Mesendoderm (in vitro differentiated cells): Measurements from ENCODE around the gene PLS3.

Experiments
- DNase-seq: peaks from one replicate; pipeline ENCODE4 v3.0.0; 2013
- H2AK5ac ChIP-seq: 2 replicates; pipeline ENCODE4 v1.6.1; 2013; ENCODE audit warnings: low read length, inconsistent platforms
- H2BK120ac ChIP-seq: 2 replicates; pipeline ENCODE4 v1.6.1; 2013; ENCODE audit warnings: low read depth, mild to moderate bottlenecking, low read length, moderate library complexity, mixed read lengths
- H2BK15ac ChIP-seq: replicated peaks from 2 replicates; pipeline ENCODE4 v1.6.1; 2013; ENCODE audit warnings: low read depth, mild to moderate bottlenecking, moderate library complexity
- H2BK5ac ChIP-seq: 2 replicates; pipeline ENCODE4 v1.6.1; 2013; ENCODE audit warnings: low read length, inconsistent platforms
- H3K18ac ChIP-seq: 2 replicates; pipeline ENCODE4 v1.6.1; 2013; ENCODE audit warnings: mild to moderate bottlenecking, low read length, mixed read lengths
- H3K23ac ChIP-seq: one replicate; pipeline ENCODE4 v1.6.1; 2013; ENCODE audit warnings: low read length
- H3K27ac ChIP-seq: 2 replicates; pipeline ENCODE4 v1.5.1; 2013; ENCODE audit warnings: low read depth, mild to moderate bottlenecking, inconsistent platforms, low read length, moderate library complexity
- H3K27me3 ChIP-seq: 2 replicates; pipeline ENCODE4 v1.6.1; 2013; ENCODE audit warnings: low read length, control low read depth, mild to moderate bottlenecking, inconsistent platforms; ENCODE audit not compliant: insufficient read depth, poor library complexity
- H3K36me3 ChIP-seq: 2 replicates; pipeline ENCODE4 v1.6.1; 2013; ENCODE audit warnings: low read length, inconsistent platforms; ENCODE audit not compliant: control insufficient read depth, insufficient read depth
- H3K4ac ChIP-seq: one replicate; pipeline ENCODE4 v1.6.1; 2013; ENCODE audit warnings: low read depth, mild to moderate bottlenecking, low read length, moderate library complexity
- H3K4me1 ChIP-seq: 2 replicates; pipeline ENCODE4 v1.6.1; 2013; ENCODE audit warnings: low read depth, low read length, inconsistent platforms; ENCODE audit not compliant: control insufficient read depth
- H3K4me2 ChIP-seq: 2 replicates; pipeline ENCODE4 v1.6.1; 2013; ENCODE audit warnings: low read length
- H3K4me3 ChIP-seq: 2 replicates; pipeline ENCODE4 v1.5.1; 2013; ENCODE audit warnings: mild to moderate bottlenecking, low read length
- H3K56ac ChIP-seq: one replicate; pipeline ENCODE4 v1.6.1; 2013; ENCODE audit warnings: low read length
- H3K79me1 ChIP-seq: 2 replicates; pipeline ENCODE4 v1.6.1; 2013; ENCODE audit warnings: low read length, inconsistent platforms
- H3K79me2 ChIP-seq: 2 replicates; pipeline ENCODE4 v1.6.1; 2013; ENCODE audit warnings: mild to moderate bottlenecking, low read length; ENCODE audit not compliant: control insufficient read depth, insufficient read depth
- H3K9ac ChIP-seq: 2 replicates; pipeline ENCODE4 v1.6.1; 2013; ENCODE audit warnings: low read length, inconsistent platforms
- H4K5ac ChIP-seq: one replicate; pipeline ENCODE4 v1.6.1; 2013; ENCODE audit warnings: low read length
- H4K8ac ChIP-seq: one replicate; pipeline ENCODE4 v1.6.1; 2013; ENCODE audit warnings: low read depth, mild to moderate bottlenecking, control low read depth, low read length, moderate library complexity
- WGBS: extraction: QIAGEN DNeasy Blood & Tissue Kit; methylation state at CpG from one replicate; pipeline ENCODE4 v1.1.7; 2013; ENCODE audit warnings: low lambda C conversion rate, missing lambda C conversion rate; ENCODE audit not compliant: insufficient coverage; ENCODE audit errors: extremely low coverage; 5-methylcytosine and 5-hydroxymethylcytosine counted together

Gene PLS3

DNA sequence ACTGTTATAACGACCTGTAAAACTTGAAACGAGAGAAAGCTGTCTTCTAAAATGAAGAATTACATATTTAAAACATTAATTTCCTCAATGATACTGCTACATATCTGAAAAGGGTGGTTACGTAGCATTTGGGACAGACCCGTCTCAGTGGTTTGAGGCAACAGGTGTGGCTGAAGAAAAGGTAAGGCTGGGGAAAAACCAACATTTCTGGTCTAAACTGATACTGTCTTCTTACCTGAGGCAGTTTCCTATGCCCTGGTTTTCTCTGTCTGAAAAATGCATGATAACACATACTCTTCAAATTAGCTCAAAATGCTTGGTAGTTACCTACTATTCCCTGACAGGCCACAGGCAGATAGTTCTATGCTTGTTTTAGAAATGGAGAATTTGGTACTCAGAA, 30.4 kb downstream of the PLS3 start:
- no peak overlapping the region for H4K8ac ChIP-seq
- H3K4me2 ChIP-seq, result no peak overlapping the region
- H3K4ac ChIP-seq, result no peak overlapping the region
- H3K79me1 ChIP-seq, result no peaks in the 10 kb centered on the region
- H3K18ac ChIP-seq, result no peak overlapping the region
- no peak overlapping the region for H3K4me3 ChIP-seq
- H2BK15ac ChIP-seq, result no peak overlapping the region
- H2BK5ac ChIP-seq, result no peak overlapping the region
- no peak overlapping the region for H3K56ac ChIP-seq
- no peak overlapping the region for H3K9ac ChIP-seq
- no peak for DNase-seq
- no peak overlapping the region for H3K23ac ChIP-seq
- no peak overlapping the region for H4K5ac ChIP-seq
- H3K36me3 ChIP-seq, result no peaks in the 10 kb centered on the region
- no CpG with 5 or more reads among the region's 4 CpGs for WGBS
- H3K27me3 ChIP-seq, result no peaks in the 10 kb centered on the region
- H2BK120ac ChIP-seq, result no peak overlapping the region
- H2AK5ac ChIP-seq, result no peak overlapping the region
- H3K27ac ChIP-seq, result no peak overlapping the region
- no peaks in the 10 kb centered on the region for H3K4me1 ChIP-seq
- H3K79me2 ChIP-seq, result peaks cover 4% of the 10 kb centered on the region

- Histone ChIP-seq H3K4ac (no peak overlapping the region), H2AK5ac (no peak overlapping the region), H2BK5ac (no peak overlapping the region), H3K4me1 (no peaks in the 10 kb centered on the region), H3K27ac (no peak overlapping the region), H3K4me2 (no peak overlapping the region), H4K8ac (no peak overlapping the region), H3K79me2 (peaks cover 4% of the 10 kb centered on the region), H3K4me3 (no peak overlapping the region), H3K23ac (no peak overlapping the region), H3K79me1 (no peaks in the 10 kb centered on the region), H3K9ac (no peak overlapping the region), H4K5ac (no peak overlapping the region), H3K56ac (no peak overlapping the region), H2BK120ac (no peak overlapping the region), H3K27me3 (no peaks in the 10 kb centered on the region), H3K36me3 (no peaks in the 10 kb centered on the region), H3K18ac (no peak overlapping the region), H2BK15ac (no peak overlapping the region)
- no peak for DNase-seq
- no CpG with 5 or more reads among the region's 11 CpGs for WGBS
Measured at GRCh38 chrX:115591856-115592842, 31.2 kb downstream of the PLS3 start.

DNA sequence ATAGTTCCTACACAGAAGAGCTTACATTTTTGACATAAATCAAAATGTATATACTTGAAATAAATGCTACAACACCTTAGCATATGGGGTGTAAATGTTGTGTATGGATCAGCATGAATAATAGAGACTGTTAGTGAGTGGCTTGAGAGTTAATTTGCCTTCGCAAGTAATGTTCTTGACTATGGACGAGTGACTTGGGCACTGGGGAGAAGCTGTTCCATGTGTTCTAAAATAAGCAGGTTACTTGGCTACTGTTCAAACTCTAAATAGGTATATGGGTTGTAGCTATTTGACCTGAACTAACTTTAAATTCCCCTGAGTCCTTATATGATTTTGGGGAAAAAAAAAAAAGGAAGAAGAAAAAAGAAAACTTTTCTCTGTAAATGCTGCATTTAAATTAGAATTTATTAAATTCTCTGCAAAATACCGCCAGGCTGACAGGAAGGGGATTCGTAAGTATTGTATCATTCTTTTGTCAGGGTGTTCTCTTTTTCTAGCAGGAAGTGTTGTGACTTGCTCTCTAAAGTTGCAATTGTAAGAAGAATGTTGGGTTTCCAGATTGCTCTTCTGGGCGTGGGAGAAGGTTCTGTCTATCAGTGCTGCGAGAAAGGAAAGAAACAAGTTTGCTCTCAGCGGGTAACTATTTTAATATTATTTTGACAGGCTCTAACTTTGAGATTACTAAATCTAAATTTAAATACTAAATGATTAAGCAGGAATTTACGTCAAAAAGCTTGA, 32.2 kb downstream of the PLS3 start:
- H3K56ac ChIP-seq, result no peak overlapping the region
- H2BK120ac ChIP-seq, result no peak overlapping the region
- no CpG with 5 or more reads among the region's 8 CpGs for WGBS

GRCh38 chrX:115595049-115595448, 34.1 kb downstream of the PLS3 start:
- H2BK120ac ChIP-seq, result no peak overlapping the region
- WGBS, result no CpG with 5 or more reads among the region's 2 CpGs
- H4K5ac ChIP-seq, result no peak overlapping the region
- H2AK5ac ChIP-seq, result no peak overlapping the region
- H2BK5ac ChIP-seq, result no peak overlapping the region
- no peak overlapping the region for H2BK15ac ChIP-seq
- H3K23ac ChIP-seq, result no peak overlapping the region
- DNase-seq, result no peak
- H3K4me1 ChIP-seq, result no peaks in the 10 kb centered on the region
- no peak overlapping the region for H3K4ac ChIP-seq
- no peaks in the 10 kb centered on the region for H3K27me3 ChIP-seq
- no peak overlapping the region for H3K18ac ChIP-seq
- no peak overlapping the region for H3K56ac ChIP-seq
- no peak overlapping the region for H4K8ac ChIP-seq
- H3K79me1 ChIP-seq, result no peaks in the 10 kb centered on the region
- H3K36me3 ChIP-seq, result no peaks in the 10 kb centered on the region
- H3K79me2 ChIP-seq, result peaks cover 2% of the 10 kb centered on the region
- no peak overlapping the region for H3K4me2 ChIP-seq
- no peak overlapping the region for H3K9ac ChIP-seq
- H3K4me3 ChIP-seq, result no peak overlapping the region
- H3K27ac ChIP-seq, result no peak overlapping the region

More for the DNA sequence above, 32.2 kb downstream of the PLS3 start:
- Histone ChIP-seq H4K5ac (no peak overlapping the region), H3K36me3 (no peaks in the 10 kb centered on the region), H4K8ac (no peak overlapping the region), H2BK5ac (no peak overlapping the region), H3K27ac (peak overlapping the region; percentile 19), H3K27me3 (no peaks in the 10 kb centered on the region), H3K9ac (no peak overlapping the region), H2BK15ac (no peak overlapping the region), H3K4ac (no peak overlapping the region), H3K4me1 (no peaks in the 10 kb centered on the region), H3K4me3 (no peak overlapping the region), H3K4me2 (no peak overlapping the region), H3K18ac (no peak overlapping the region), H3K23ac (no peak overlapping the region), H2AK5ac (no peak overlapping the region), H3K79me2 (peaks cover 4% of the 10 kb centered on the region), H3K79me1 (no peaks in the 10 kb centered on the region)
- DNase-seq, result peak; percentile 66

DNA sequence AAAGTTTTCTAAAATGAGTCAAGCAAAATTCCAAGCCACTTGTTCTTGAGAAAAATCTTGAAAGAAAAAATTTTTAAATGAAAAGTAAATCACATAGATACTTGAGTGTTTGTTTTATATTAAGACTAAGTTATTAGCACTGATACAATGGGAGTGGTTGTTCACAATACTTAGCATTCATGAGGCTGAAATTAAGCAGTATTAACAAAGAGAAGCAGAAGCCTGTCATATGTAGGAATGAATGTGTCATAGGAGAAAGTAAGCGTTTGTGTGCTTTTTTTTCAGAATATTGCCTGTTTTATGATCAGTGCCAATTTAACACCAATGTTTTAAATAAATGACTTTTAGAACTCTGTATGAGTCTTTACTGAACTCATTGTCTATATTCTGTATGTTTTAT, 37.6 kb downstream of the PLS3 start:
- no CpG with 5 or more reads among the region's 1 CpG for WGBS
- H2BK5ac ChIP-seq, result no peak overlapping the region
- no peak overlapping the region for H3K18ac ChIP-seq
- H3K4me1 ChIP-seq, result peaks cover 4% of the 10 kb centered on the region
- DNase-seq, result no peak
- H3K79me2 ChIP-seq, result peaks cover 1% of the 10 kb centered on the region
- H3K4me2 ChIP-seq, result no peak overlapping the region
- no peak overlapping the region for H3K27ac ChIP-seq
- H3K9ac ChIP-seq, result no peak overlapping the region
- H3K23ac ChIP-seq, result no peak overlapping the region
- H2AK5ac ChIP-seq, result no peak overlapping the region
- no peak overlapping the region for H2BK120ac ChIP-seq
- no peak overlapping the region for H3K4ac ChIP-seq
- H4K8ac ChIP-seq, result no peak overlapping the region
- H3K27me3 ChIP-seq, result no peaks in the 10 kb centered on the region
- no peak overlapping the region for H3K4me3 ChIP-seq
- H3K56ac ChIP-seq, result no peak overlapping the region
- H3K79me1 ChIP-seq, result no peaks in the 10 kb centered on the region
- H4K5ac ChIP-seq, result no peak overlapping the region
- H2BK15ac ChIP-seq, result no peak overlapping the region
- no peaks in the 10 kb centered on the region for H3K36me3 ChIP-seq
